Measurements from ENCODE around the gene HIKESHI. TPM values are rescaled to one million over a fixed set of nuclear protein-coding genes. Genes with fewer than 3 reads are reported as not detected.

HIKESHI gene
- total and polyA plus RNA-seq, 2 of the 13 experiments (the other 11 are each of a cell fraction or from before 2014, with no cell fraction given) = 67.8 to 74.8 TPM

GRCh38 chr11:86292912-86293616, 9.0 kb upstream of the HIKESHI start:
- no peak overlapping the region for H3K9ac ChIP-seq (ENCODE audit: insufficient read depth, low read depth, low read length)
- no peaks in the 10 kb centered on the region for H3K36me3 ChIP-seq (replicated peaks in 1 of 2; ENCODE audit: control insufficient read depth in 1 of 2, insufficient read depth in 2 of 2, low read length in 2 of 2)
- H2AFZ ChIP-seq (ENCODE audit: low read length) = no peak overlapping the region
- H3K4me3 ChIP-seq (replicated peaks in 1 of 3; ENCODE audit: insufficient read depth in 1 of 3, low read depth in 2 of 3, low read length in 3 of 3) = no peak overlapping the region
- no TSS peak for BruUV-seq (replicated peaks)
- H3K4me2 ChIP-seq (ENCODE audit: low read depth, low read length) = no peak overlapping the region
- FAIRE-seq (no peak), DNase-seq (ENCODE audit: low spot score) (no peak), ATAC-seq (no peak)
- no peak for TF ChIP-seq ZBTB34 (CRISPR knock-in tag; IDR thresholded peaks at IDR 0.05)
- TF ChIP-seq ATF1 (CRISPR knock-in tag; IDR thresholded peaks at IDR 0.05) = no peak
- no peak for TF ChIP-seq ZNF83 (CRISPR knock-in tag; IDR thresholded peaks at IDR 0.05; ENCODE audit: borderline replicate concordance)
- TF ChIP-seq HMG20B (CRISPR knock-in tag; conservative IDR thresholded peaks at IDR 0.05) = no peak
- no peak for TF ChIP-seq ZNF207 (IDR thresholded peaks at IDR 0.05; ENCODE audit: borderline replicate concordance)
- no peak for TF ChIP-seq ZNF225 (CRISPR knock-in tag; IDR thresholded peaks at IDR 0.05)
- TF ChIP-seq ZNF577 (CRISPR knock-in tag; IDR thresholded peaks at IDR 0.05; ENCODE audit: borderline replicate concordance, low read depth) = no peak
- TF ChIP-seq RXRA (CRISPR knock-in tag; IDR thresholded peaks at IDR 0.05) = no peak
- no peak for TF ChIP-seq ZNF720 (CRISPR knock-in tag; IDR thresholded peaks at IDR 0.05)
- no peak for TF ChIP-seq ZFP90 (CRISPR knock-in tag; IDR thresholded peaks at IDR 0.05; ENCODE audit: borderline replicate concordance)
- TF ChIP-seq NR2F6 (IDR thresholded peaks at IDR 0.05) = no peak
- no peak for TF ChIP-seq NR2F6 (CRISPR knock-in tag; IDR thresholded peaks at IDR 0.05)
- TF ChIP-seq ZNF724P (CRISPR knock-in tag; IDR thresholded peaks at IDR 0.05; ENCODE audit: borderline replicate concordance) = no peak
- no peak for TF ChIP-seq MXI1 (IDR thresholded peaks at IDR 0.05; ENCODE audit: borderline replicate concordance, low read depth, low read length)
- no peak for TF ChIP-seq ZSCAN30 (CRISPR knock-in tag; IDR thresholded peaks at IDR 0.05)
- no peak for TF ChIP-seq JUND (CRISPR knock-in tag; IDR thresholded peaks at IDR 0.05)
- TF ChIP-seq PHF8 (CRISPR knock-in tag; IDR thresholded peaks at IDR 0.05) = no peak
- no peak for TF ChIP-seq MYC (CRISPR knock-in tag; IDR thresholded peaks at IDR 0.05; ENCODE audit: borderline replicate concordance)
- WGBS (ENCODE audit: low lambda C conversion rate) = 77% methylated on average over 6 of the region's 6 CpGs
- in situ Hi-C loops (cut with HindIII; ENCODE audit: extremely low pct_ligation_motif_present, low pct_unique_long_range_greater_than_20kb) = loop anchor here (5.0 to 10.0 kb wide), 2 partner anchors 348 to 436 kb away; partner anchors contain the start of gene CCDC83
- no peaks in the 10 kb centered on the region for H3K27me3 ChIP-seq (ENCODE audit: control insufficient read depth in 1 of 2, insufficient read depth in 2 of 2, low read length in 2 of 2)
- peaks cover 16% of the 10 kb centered on the region for H3K4me1 ChIP-seq (ENCODE audit: insufficient read depth, low read length)
- POLR2A ChIA-PET = no interaction called here
- H3K9me3 ChIP-seq (ENCODE audit: low read length) = no peaks in the 10 kb centered on the region
- H3K79me2 ChIP-seq (ENCODE audit: insufficient read depth, low read length) = no peaks in the 10 kb centered on the region
- CTCF ChIA-PET (ENCODE audit: low intra/inter-chr PET ratio, low total read pairs) = no interaction called here
- H4K20me1 ChIP-seq (ENCODE audit: insufficient read depth, low read length) = no peaks in the 10 kb centered on the region
- intact Hi-C loops (cut with micrococcal nuclease; ENCODE audit: unreplicated experiment) = loop anchor here (2.0 kb wide), 3 partner anchors 352 to 698 kb away; partner anchors contain the start of gene CCDC83
- no peak overlapping the region for H3K27ac ChIP-seq (ENCODE audit: extremely low read length, insufficient read depth, low read length)

Measured in HepG2 (cell line).